ENCODE measurements around the gene OR2A5. TPM values are rescaled to one million over a fixed set of nuclear protein-coding genes. Genes with fewer than 3 reads are reported as not detected.
"Not testable (repeated sequence)": the region's sequence is repeated elsewhere in the genome, so short reads cannot be mapped to it uniquely, and the experiment has no call there.

The OR2A5 gene
- total and polyA plus RNA-seq, 12 donors = not detected

GRCh38 chr7:144038887-144039286 lies 9.9 kb upstream of the OR2A5 start:
- Histone ChIP-seq H3K36me3 (no peaks in the 10 kb centered on the region), H3K9me3 (no peaks in the 10 kb centered on the region), H3K27ac (no peak overlapping the region), H3K27me3 (no peaks in the 10 kb centered on the region), H3K4me1 (peaks cover 0 to 20% (median 0%) of the 10 kb centered on the region in 9 donors), H3K4me3 (no peak overlapping the region)
- no peak for TF ChIP-seq CTCF (IDR thresholded peaks at IDR 0.05)
- ATAC-seq (no peak), DNase-seq (no peak)
- WGBS, 2 donors = 46 to 68% methylated on average over 4 of the region's 4 CpGs
- intact Hi-C loops (cut with DNase I) = loop anchor here in 3 of 10 donors (5.0 to 10.0 kb wide), 3 partner anchors 66 to 88 kb away; partner anchors contain the start of genes OR2A14 (in 1 of the 3) and OR2A2 (in 1 of the 3)

DNA sequence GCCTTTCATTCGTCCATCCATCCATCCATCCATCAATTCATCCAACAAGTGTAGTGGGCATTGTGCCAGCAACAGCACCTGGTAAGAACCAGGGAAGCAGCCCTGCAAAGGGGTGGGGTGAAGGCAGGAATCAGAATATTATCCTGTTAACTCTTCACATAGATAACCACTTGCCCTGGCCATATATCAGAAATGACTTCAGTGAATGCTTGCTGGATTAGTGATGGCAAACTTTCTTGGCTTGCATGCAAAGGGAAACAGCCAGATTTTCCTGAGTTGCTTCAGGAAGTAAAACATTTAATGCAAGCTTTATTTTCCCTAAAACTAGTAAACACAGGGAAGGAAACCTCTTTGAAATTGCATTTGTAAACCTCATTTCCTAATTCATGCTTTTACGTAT lies 743 bp downstream of the OR2A5 start:
- intact Hi-C loops (cut with DNase I) = no loop called here
- H3K4me1 ChIP-seq = no peaks in the 10 kb centered on the region
- peaks cover 0 to 4% (median 0%) of the 10 kb centered on the region in 7 donors for H3K27me3 ChIP-seq
- ATAC-seq (no peak), DNase-seq (no peak)
- H3K4me3 ChIP-seq = no peak overlapping the region
- no peaks in the 10 kb centered on the region for H3K9me3 ChIP-seq
- TF ChIP-seq CTCF (IDR thresholded peaks at IDR 0.05) = no peak
- H3K27ac ChIP-seq = no peak overlapping the region
- no peaks in the 10 kb centered on the region for H3K36me3 ChIP-seq
- WGBS, 2 donors = 53 to 79% methylated on average over 2 of the region's 2 CpGs

DNA sequence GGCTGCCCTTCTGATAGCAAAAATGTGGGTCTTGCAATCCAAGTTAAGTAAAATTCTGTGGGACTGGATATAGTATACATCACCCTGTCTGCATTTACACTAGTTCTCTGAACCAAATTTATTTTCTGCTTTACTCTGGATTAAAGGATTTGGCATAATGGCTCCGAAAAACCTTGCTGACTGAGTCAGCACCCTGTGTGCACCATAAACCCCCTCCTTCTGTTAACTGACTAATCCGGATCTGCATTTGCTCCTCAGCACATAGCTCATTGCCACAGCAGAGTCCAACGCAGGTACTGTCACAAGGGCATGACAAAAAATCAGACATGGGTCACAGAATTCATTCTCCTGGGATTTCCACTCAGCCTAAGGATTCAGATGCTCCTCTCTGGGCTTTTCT lies 1.3 kb downstream of the OR2A5 start:
- no peaks in the 10 kb centered on the region for H3K36me3 ChIP-seq
- no peak overlapping the region for H3K4me3 ChIP-seq
- TF ChIP-seq CTCF (IDR thresholded peaks at IDR 0.05) = no peak
- peaks cover 0 to 4% (median 0%) of the 10 kb centered on the region in 7 donors for H3K27me3 ChIP-seq
- intact Hi-C loops (cut with DNase I) = no loop called here
- 76 to 78% methylated on average over 3 of the region's 3 CpGs for WGBS, 2 donors
- ATAC-seq (no peak), DNase-seq (no peak)
- H3K27ac ChIP-seq = no peak overlapping the region
- H3K9me3 ChIP-seq = no peaks in the 10 kb centered on the region
- H3K4me1 ChIP-seq = no peaks in the 10 kb centered on the region

- not testable (repeated sequence) for ATAC-seq, H3K4me1 ChIP-seq, H3K27ac ChIP-seq
These were observed 2.1 kb downstream of the OR2A5 start for GRCh38 chr7:144050884-144051283.

DNA sequence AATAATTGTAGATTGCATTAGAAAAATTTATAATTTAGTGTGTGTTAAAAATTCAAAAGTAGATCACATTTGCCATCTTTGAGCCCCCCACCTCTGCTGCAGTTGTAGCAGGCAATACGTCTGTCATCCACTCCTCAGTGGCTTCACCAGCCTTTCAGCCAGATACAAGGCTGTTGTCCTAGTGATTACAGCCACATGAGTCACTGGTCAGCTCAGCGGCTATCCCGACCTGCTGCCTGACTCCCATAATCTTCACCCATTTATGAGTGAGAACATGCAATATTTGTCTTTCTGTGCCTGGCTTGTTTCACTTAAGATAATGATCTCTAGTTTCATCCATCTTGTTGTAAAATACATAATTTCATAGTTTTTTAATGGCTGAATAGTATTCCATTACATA lies 9.2 kb downstream of the OR2A5 start:
- DNase-seq (no peak), ATAC-seq (no peak)
- Histone ChIP-seq H3K27me3 (peaks cover 0 to 4% (median 0%) of the 10 kb centered on the region in 7 donors), H3K4me1 (no peaks in the 10 kb centered on the region), H3K27ac (no peak overlapping the region), H3K9me3 (peaks cover 0 to 15% (median 0%) of the 10 kb centered on the region in 11 donors), H3K4me3 (no peak overlapping the region), H3K36me3 (no peaks in the 10 kb centered on the region)
- intact Hi-C loops (cut with DNase I) = no loop called here
- no peak for TF ChIP-seq CTCF (IDR thresholded peaks at IDR 0.05)
- WGBS, 2 donors = 62 to 71% methylated on average over 3 of the region's 3 CpGs

More at GRCh38 chr7:144050884-144051283, 2.1 kb downstream of the OR2A5 start:
- intact Hi-C loops (cut with DNase I); DNase-seq; H3K4me3 ChIP-seq; H3K9me3 ChIP-seq; H3K27me3 ChIP-seq; H3K36me3 ChIP-seq: not testable (repeated sequence)
- 86 to 89% methylated on average over 8 of the region's 8 CpGs for whole genome bisulfite sequencing, 2 donors

Measured in heart right ventricle (tissue), 16 donors.